Upper lobe of left lung (tissue), 4 donors: ENCODE data around the gene LGALS3.

ENCODE experiments used
- POLR2A ChIP-seq, 4 donors: fragments of 450-650 bp; IDR thresholded peaks; one replicate each; pipeline ENCODE4 v1.5.1; 2016 to 2017; ENCODE audit warnings: antibody characterized with exemption in 4 of 4, mild to moderate bottlenecking in 2 of 4
- POLR2AphosphoS5 ChIP-seq, 2 donors: sonication (generic); formaldehyde crosslinking; IDR thresholded peaks; one replicate each; pipeline ENCODE4 v1.5.1; 2017; ENCODE audit warnings: antibody characterized with exemption in 2 of 2
- TF ChIP-seq, protein P1 (sequence below), 6 experiments: fragments of 450-650 bp in 4 of 6; fragments of 200-600 bp in 2 of 6; sonication (generic) in 2 of 6; IDR thresholded peaks; one replicate each; pipeline ENCODE4 v1.5.1; 2016 to 2019; ENCODE audit warnings: antibody characterized with exemption in 6 of 6

DNA sequence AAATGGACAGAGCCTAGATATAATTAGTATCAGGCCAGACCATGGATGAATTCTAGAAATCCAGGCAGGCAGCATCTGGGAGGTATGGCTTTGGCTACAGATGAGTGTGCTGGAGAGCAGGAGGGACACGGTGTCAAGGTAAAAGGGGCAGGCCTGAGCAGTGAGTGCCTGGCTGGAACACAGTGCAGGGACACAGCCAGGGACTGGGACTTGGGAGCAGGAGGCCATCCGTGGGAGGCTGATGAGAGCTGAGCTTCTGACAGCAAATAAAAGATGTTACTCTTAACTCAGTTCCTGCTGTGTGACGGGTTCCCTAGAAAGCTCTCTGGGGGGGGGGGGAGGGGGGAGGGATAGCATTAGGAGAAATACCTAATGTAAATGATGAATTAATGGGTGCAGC lies 13.6 kb upstream of the LGALS3 start:
- TF ChIP-seq, protein P1, sequence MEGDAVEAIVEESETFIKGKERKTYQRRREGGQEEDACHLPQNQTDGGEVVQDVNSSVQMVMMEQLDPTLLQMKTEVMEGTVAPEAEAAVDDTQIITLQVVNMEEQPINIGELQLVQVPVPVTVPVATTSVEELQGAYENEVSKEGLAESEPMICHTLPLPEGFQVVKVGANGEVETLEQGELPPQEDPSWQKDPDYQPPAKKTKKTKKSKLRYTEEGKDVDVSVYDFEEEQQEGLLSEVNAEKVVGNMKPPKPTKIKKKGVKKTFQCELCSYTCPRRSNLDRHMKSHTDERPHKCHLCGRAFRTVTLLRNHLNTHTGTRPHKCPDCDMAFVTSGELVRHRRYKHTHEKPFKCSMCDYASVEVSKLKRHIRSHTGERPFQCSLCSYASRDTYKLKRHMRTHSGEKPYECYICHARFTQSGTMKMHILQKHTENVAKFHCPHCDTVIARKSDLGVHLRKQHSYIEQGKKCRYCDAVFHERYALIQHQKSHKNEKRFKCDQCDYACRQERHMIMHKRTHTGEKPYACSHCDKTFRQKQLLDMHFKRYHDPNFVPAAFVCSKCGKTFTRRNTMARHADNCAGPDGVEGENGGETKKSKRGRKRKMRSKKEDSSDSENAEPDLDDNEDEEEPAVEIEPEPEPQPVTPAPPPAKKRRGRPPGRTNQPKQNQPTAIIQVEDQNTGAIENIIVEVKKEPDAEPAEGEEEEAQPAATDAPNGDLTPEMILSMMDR (IDR thresholded peaks at IDR 0.05): no peak
- TF ChIP-seq POLR2A (IDR thresholded peaks at IDR 0.05) (no peak), POLR2AphosphoS5 (IDR thresholded peaks at IDR 0.05) (no peak)
